SK-N-SH (cell line): Measurements from ENCODE around the gene COMMD8. TPM values are rescaled to one million over a fixed set of nuclear protein-coding genes. Genes with fewer than 3 reads are reported as not detected.

Experiments used
- CTCF ChIA-PET: fragments of 300-600, 350-600 bp; formaldehyde crosslinking; extraction: SDS; loops from one replicate; lab custom pipeline; 2021; lab: Yijun Ruan, JAX
- POLR2A ChIA-PET: fragments of 350-600 bp; sonication (Branson Sonifier 250); formaldehyde crosslinking; extraction: SDS; loops from one replicate; lab custom pipeline; 2020; ENCODE audit warnings: antibody characterized with exemption, inconsistent platforms; lab: Yijun Ruan, JAX
- DNase-seq: peaks from one replicate; pipeline ENCODE4 v3.0.0; 2012
- H2AFZ ChIP-seq: fragments of 200-600 bp; sonication (generic); 2 replicates; pipeline ENCODE4 v1.8.1; 2016; ENCODE audit warnings: antibody characterized with exemption, mild to moderate bottlenecking, low read depth
- H3F3A ChIP-seq: fragments of 200-600 bp; sonication (generic); replicated peaks from 2 replicates; pipeline ENCODE3; 2016; ENCODE audit warnings: antibody characterized with exemption, mild to moderate bottlenecking; ENCODE audit not compliant: insufficient read depth
- H3K27ac ChIP-seq, 2 experiments: fragments of 200-500 bp in 1 of 2; fragments of 200-600 bp in 1 of 2; sonication (Bioruptor generic) in 1 of 2; sonication (generic), shearing (Covaris generic) in 1 of 2; 2 replicates each; pipeline versions ENCODE4 v1.5.1 to v1.6.1; 2014 to 2016; ENCODE audit warnings: low read depth in 2 of 2, inconsistent platforms in 1 of 2, low read length in 1 of 2, mild to moderate bottlenecking in 1 of 2, mixed read lengths in 1 of 2
- H3K27me3 ChIP-seq: fragments of 200-600 bp; sonication (generic), shearing (Covaris generic); 2 replicates; pipeline ENCODE4 v1.6.1; 2016; ENCODE audit warnings: mixed run types; ENCODE audit not compliant: insufficient read depth
- H3K36me3 ChIP-seq, 2 experiments: fragments of 200-500 bp in 1 of 2; fragments of 200-600 bp in 1 of 2; sonication (Bioruptor generic) in 1 of 2; sonication (generic) in 1 of 2; replicated peaks in 1 of 2; 2 replicates each; pipeline versions ENCODE3 to v1.5.1; 2014 to 2016; ENCODE audit warnings: low read length in 1 of 2, mild to moderate bottlenecking in 1 of 2; ENCODE audit not compliant: insufficient read depth in 2 of 2, control insufficient read depth in 1 of 2
- H3K4me1 ChIP-seq, 2 experiments: fragments of 200-500 bp in 1 of 2; fragments of 200-600 bp in 1 of 2; sonication (Bioruptor generic) in 1 of 2; sonication (generic), shearing (Covaris generic) in 1 of 2; 2 replicates each; pipeline versions ENCODE4 v1.5.1 to v1.6.1; 2014 to 2016; ENCODE audit warnings: low read depth in 1 of 2, low read length in 1 of 2, mixed run types in 1 of 2; ENCODE audit not compliant: insufficient read depth in 2 of 2, control insufficient read depth in 1 of 2
- H3K4me2 ChIP-seq: fragments of 200-600 bp; sonication (generic), shearing (Covaris generic); 2 replicates; pipeline ENCODE4 v1.6.1; 2017; ENCODE audit warnings: mixed run types
- H3K4me3 ChIP-seq, 2 experiments: fragments of 200-500 bp in 1 of 2; fragments of 200-600 bp in 1 of 2; sonication (Bioruptor generic) in 1 of 2; sonication (generic), shearing (Covaris generic) in 1 of 2; 2 replicates each; pipeline versions ENCODE4 v1.5.1 to v1.8.1; 2014 to 2016; ENCODE audit warnings: low read depth in 2 of 2, inconsistent platforms in 1 of 2, low read length in 1 of 2, mild to moderate bottlenecking in 1 of 2, mixed read lengths in 1 of 2, moderate library complexity in 1 of 2
- H3K79me2 ChIP-seq: fragments of 200-600 bp; sonication (generic); 2 replicates; pipeline ENCODE4 v1.8.1; 2017; ENCODE audit warnings: mild to moderate bottlenecking; ENCODE audit not compliant: insufficient read depth
- H3K9ac ChIP-seq: fragments of 200-600 bp; sonication (generic); 2 replicates; pipeline ENCODE4 v1.6.1; 2017; ENCODE audit warnings: mixed run types
- H3K9me2 ChIP-seq: fragments of 200-600 bp; sonication (generic); 2 replicates; pipeline ENCODE4 v1.6.1; 2017; ENCODE audit warnings: mixed run types
- H3K9me3 ChIP-seq: fragments of 200-600 bp; sonication (generic); 2 replicates; pipeline ENCODE4 v1.6.1; 2017; ENCODE audit warnings: mixed run types, mild to moderate bottlenecking, moderate library complexity
- H4K20me1 ChIP-seq: fragments of 200-600 bp; sonication (generic); 2 replicates; pipeline ENCODE4 v1.6.1; 2017; ENCODE audit warnings: mild to moderate bottlenecking, mixed run types; ENCODE audit not compliant: insufficient read depth
- CHD2 ChIP-seq: fragments of 150-350 bp; IDR thresholded peaks from 2 replicates; pipeline ENCODE4 v1.6.1; 2018; ENCODE audit warnings: low read length; ENCODE audit not compliant: partially characterized antibody
- CTCF ChIP-seq: fragments of 200-600 bp; sonication (generic); IDR thresholded peaks from 2 replicates; pipeline ENCODE4 v1.6.1; 2017; ENCODE audit warnings: antibody characterized with exemption, mild to moderate bottlenecking, moderate library complexity
- ELF1 ChIP-seq: IDR thresholded peaks from 2 replicates; pipeline ENCODE4 v1.4.0; 2012
- GABPA ChIP-seq: IDR thresholded peaks from 2 replicates; pipeline ENCODE4 v1.4.0; 2012; ENCODE audit warnings: low read depth, mild to moderate bottlenecking
- GATA2 ChIP-seq: sonication (generic); formaldehyde crosslinking; IDR thresholded peaks from 2 replicates; pipeline ENCODE4 v1.5.0; 2020; ENCODE audit warnings: mild to moderate bottlenecking, missing genetic modification reagents
- MAX ChIP-seq: IDR thresholded peaks from 2 replicates; pipeline ENCODE4 v1.4.0; 2012; ENCODE audit warnings: low read depth
- MXI1 ChIP-seq: IDR thresholded peaks from 2 replicates; pipeline ENCODE4 v1.6.1; 2012; ENCODE audit warnings: mild to moderate bottlenecking, low read depth, low read length, improper control_type of control experiment
- NFIC ChIP-seq: IDR thresholded peaks from 2 replicates; pipeline ENCODE4 v1.4.0; 2012; ENCODE audit warnings: borderline replicate concordance
- PBX3 ChIP-seq: IDR thresholded peaks from 2 replicates; pipeline ENCODE4; 2012
- POLR2AphosphoS5 ChIP-seq: IDR thresholded peaks from 2 replicates; pipeline ENCODE4 v1.6.1; 2012; ENCODE audit warnings: low read depth, low read length
- RAD21 ChIP-seq: IDR thresholded peaks from 2 replicates; pipeline ENCODE4 v1.6.1; 2012; ENCODE audit warnings: mild to moderate bottlenecking, low read length
- RXRA ChIP-seq: IDR thresholded peaks from 2 replicates; pipeline ENCODE4 v1.4.0; 2012; ENCODE audit warnings: low read depth, mild to moderate bottlenecking, borderline replicate concordance
- SIN3A ChIP-seq: IDR thresholded peaks from 2 replicates; pipeline ENCODE4 v1.6.1; 2012; ENCODE audit warnings: low read depth, mild to moderate bottlenecking, low read length, moderate library complexity, borderline replicate concordance
- SMC3 ChIP-seq: IDR thresholded peaks from 2 replicates; pipeline ENCODE4 v1.6.1; 2012; ENCODE audit warnings: low read depth, low read length, improper control_type of control experiment
- TEAD4 ChIP-seq: IDR thresholded peaks from 2 replicates; pipeline ENCODE4 v1.4.0; 2012; ENCODE audit warnings: mild to moderate bottlenecking, borderline replicate concordance; ENCODE audit not compliant: insufficient read depth
- USF1 ChIP-seq: IDR thresholded peaks from 2 replicates; pipeline ENCODE4 v1.4.0; 2012; ENCODE audit warnings: low read depth, borderline replicate concordance
- ZBTB33 ChIP-seq: IDR thresholded peaks from 2 replicates; pipeline ENCODE4 v1.4.0; 2012; ENCODE audit warnings: low read depth, borderline replicate concordance
- polyA plus RNA-seq, 3 experiments: library from polyadenylated mRNA; depleted of rRNA; stranded (reverse); fragments of >200 nt; gene quantifications; 2 replicates each; pipeline ENCODE4 v1.2.3, GENCODE V29; 2012

The COMMD8 gene
- polyA plus RNA-seq, 1 of the 3 experiments (the other 2 are of a cell fraction) = 7.0 TPM

GRCh38 chr4:47415719-47416118 lies 47.8 kb downstream of the COMMD8 start:
- Histone ChIP-seq H4K20me1 (no peaks in the 10 kb centered on the region), H3K9ac (no peak overlapping the region), H3K27ac (no peak overlapping the region), H2AFZ (no peak overlapping the region), H3K9me3 (no peaks in the 10 kb centered on the region), H3K4me2 (no peak overlapping the region)
- POLR2A ChIA-PET = no interaction called here
- no peak for DNase-seq
- CTCF ChIA-PET = no interaction called here
- TF ChIP-seq NFIC (no peak), RXRA (no peak), GATA2 (CRISPR knock-in tag) (no peak), ZBTB33 (no peak), MXI1 (no peak), POLR2AphosphoS5 (no peak), SIN3A (no peak), GABPA (no peak), RAD21 (no peak), ELF1 (no peak), PBX3 (no peak), SMC3 (no peak), TEAD4 (no peak), USF1 (no peak), CTCF (no peak), CHD2 (no peak), MAX (no peak)
- TF ChIP-seq, all 33 proteins: peak for 0
- no peaks in the 10 kb centered on the region for H3K9me2 ChIP-seq
- H3K79me2 ChIP-seq = no peaks in the 10 kb centered on the region
- no peaks in the 10 kb centered on the region; the same call in 1 of the 2 replicates for H3K27me3 ChIP-seq
- no peaks in the 10 kb centered on the region for H3K4me1 ChIP-seq
- no peaks in the 10 kb centered on the region for H3F3A ChIP-seq
- no peaks in the 10 kb centered on the region for H3K36me3 ChIP-seq
- no peak overlapping the region for H3K4me3 ChIP-seq
